KOPT-K1 (cell line): ENCODE results near the gene FKBP1B.
"Not testable (repeated sequence)": the region's sequence is repeated elsewhere in the genome, so short reads cannot be mapped to it uniquely, and the experiment has no call there.

Experiments used
- H3K27ac ChIP-seq: fragments of 200-600 bp; sonication (generic); 2 replicates; pipeline ENCODE4 v1.5.1; 2016; ENCODE audit warnings: antibody characterized with exemption, mild to moderate bottlenecking, low read depth, low read length; ENCODE audit not compliant: poor library complexity, severe bottlenecking
- H3K36me3 ChIP-seq: fragments of 200-600 bp; sonication (generic); 2 replicates; pipeline ENCODE4 v1.5.1; 2017; ENCODE audit warnings: antibody characterized with exemption, mild to moderate bottlenecking, low read length, moderate library complexity; ENCODE audit not compliant: insufficient read depth
- H3K9me3 ChIP-seq: fragments of 200-600 bp; sonication (generic); 2 replicates; pipeline ENCODE4 v1.5.1; 2017; ENCODE audit warnings: antibody characterized with exemption, low read length, mild to moderate bottlenecking; ENCODE audit not compliant: insufficient read depth, poor library complexity, severe bottlenecking

The FKBP1B gene

DNA sequence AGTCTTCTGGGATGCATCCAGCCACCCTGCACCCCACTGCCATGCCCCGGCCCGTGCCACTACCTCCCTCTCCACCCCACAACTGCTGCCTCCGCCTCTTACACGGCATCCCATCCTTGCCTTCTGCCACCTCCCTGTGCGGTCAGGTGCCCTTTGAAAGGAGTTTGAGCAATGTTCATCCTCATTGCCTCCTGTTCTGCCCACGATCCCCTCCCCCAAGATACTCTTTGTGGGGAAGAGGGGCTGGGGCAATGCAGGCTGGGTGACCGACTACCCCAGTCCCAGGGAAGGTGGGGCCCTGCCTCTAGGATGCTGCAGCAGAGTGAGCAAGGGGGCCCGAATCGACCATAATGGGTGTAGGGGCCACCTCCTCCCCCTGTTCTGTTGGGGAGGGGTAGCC is 31.3 kb upstream of the FKBP1B start:
- Histone ChIP-seq H3K27ac (no peak overlapping the region), H3K36me3 (peaks cover 17% of the 10 kb centered on the region; the same call in 1 of the 2 replicates), H3K9me3 (no peaks in the 10 kb centered on the region)

DNA sequence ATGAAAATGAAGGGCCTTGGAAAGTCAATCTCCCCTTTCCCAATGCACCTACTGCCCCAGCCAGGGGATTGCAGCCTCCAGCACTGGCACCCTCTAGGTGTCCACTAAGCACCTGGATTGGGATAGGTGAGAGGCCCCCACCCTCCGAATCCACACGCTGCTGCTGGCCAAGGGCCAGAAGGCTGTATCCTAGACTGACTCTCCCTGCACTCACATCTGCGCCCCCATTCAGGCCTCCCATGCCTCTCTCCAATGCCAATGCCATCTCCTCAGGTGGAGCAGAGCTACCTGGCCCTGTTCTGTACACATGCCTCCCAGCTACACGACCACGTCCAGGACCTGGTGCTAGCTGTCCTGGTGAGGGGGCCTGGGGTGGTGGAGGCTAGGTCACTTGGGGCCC is 29.8 kb upstream of the FKBP1B start:
- Histone ChIP-seq H3K27ac (no peak overlapping the region), H3K36me3 (peaks cover 32% of the 10 kb centered on the region; the same call in 1 of the 2 replicates), H3K9me3 (no peaks in the 10 kb centered on the region)

DNA sequence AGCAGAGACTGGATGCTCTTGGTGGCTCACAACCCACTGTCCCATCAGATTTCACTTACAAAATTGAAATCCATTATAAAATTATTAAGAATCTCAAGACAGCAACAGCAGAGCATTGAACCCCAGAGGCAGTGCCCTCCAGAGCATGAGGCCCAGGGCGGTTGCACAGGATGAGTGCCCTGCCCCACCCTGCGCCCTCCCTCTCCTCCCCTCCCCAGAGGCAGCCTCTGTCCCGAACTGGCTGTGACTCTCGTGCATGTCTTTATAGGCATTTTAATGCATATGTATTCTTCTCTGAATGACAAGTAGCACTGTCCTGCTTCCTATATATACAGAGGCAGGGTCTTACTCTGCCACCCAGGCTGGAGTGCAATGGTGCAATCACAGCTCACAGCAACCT is 29.3 kb upstream of the FKBP1B start:
- no peak overlapping the region for H3K27ac ChIP-seq
- no peaks in the 10 kb centered on the region for H3K9me3 ChIP-seq
- peaks cover 37% of the 10 kb centered on the region; the same call in 1 of the 2 replicates for H3K36me3 ChIP-seq

DNA sequence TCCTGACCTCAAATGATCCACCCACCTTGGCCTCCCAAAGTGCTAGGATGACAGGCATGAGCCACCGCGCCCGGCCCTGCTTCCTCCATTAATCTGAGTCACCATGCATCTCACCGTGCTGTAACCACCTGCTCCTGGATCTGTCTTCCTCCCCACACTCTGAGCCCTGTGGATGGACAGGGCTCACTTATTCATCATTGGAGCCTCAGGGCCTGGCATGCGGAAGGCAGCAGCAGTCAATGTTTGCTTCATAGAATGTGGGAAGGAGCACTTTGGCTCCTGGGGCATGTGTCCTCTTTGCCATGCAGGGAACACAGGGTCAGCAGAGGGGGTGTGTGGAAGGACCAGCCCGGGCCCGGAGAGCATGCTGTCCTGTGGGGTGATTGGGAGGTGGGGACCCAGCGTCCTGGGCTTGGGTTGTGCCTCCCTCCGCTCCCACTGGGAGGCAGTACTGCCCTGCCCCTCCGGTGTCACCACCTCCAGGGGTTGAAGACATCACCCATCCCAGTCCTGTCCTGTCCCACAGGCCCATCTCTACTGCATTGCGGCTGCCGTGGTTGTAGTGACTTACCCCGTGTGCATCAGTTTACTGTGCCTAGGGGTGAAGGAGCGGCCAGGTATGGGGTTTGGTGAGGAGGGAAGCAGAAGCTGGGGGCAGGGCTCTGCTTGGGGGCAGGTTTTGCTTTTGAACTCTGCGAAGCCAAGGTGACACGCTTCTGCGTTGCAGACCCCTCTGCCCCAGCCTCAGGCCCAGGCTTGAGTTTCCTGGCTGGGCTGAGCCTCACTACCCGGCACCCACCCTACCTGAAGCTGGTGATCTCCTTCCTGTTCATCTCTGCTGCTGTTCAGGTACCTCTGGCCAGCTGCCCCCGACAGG is 28.2 kb upstream of the FKBP1B start:
- H3K9me3 ChIP-seq: no peaks in the 10 kb centered on the region
- peaks cover 47% of the 10 kb centered on the region for H3K36me3 ChIP-seq
- no peak overlapping the region for H3K27ac ChIP-seq

DNA sequence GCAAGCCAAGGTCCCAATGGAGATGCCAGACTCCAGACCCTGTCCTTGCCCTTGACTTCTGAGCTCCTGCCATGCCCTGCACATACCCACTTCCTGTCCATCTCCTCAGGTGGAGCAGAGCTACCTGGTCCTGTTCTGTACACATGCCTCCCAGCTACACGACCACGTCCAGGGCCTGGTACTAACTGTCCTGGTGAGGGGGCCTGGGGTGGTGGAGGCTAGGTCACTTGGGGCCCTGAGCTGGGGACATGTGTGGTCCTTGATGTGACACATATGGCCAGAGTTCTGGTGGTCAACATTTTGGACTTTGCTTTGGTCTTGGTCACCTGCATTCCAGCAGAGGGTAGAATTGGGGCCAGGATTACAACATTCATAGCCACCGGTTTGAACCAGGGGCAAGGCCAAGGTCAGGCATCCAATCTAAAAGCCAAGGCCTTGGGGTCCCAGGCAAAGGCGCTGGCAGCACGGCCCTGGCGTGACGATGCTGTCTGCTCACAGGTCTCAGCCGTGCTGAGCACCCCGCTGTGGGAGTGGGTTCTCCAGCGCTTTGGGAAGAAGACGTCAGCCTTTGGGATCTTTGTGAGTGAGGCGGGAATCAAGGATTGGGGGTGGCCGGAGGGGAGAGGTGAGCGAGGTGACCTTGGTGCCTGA is 27.1 kb upstream of the FKBP1B start:
- Histone ChIP-seq H3K36me3 (peaks cover 52% of the 10 kb centered on the region), H3K27ac (no peak overlapping the region), H3K9me3 (no peaks in the 10 kb centered on the region)

DNA sequence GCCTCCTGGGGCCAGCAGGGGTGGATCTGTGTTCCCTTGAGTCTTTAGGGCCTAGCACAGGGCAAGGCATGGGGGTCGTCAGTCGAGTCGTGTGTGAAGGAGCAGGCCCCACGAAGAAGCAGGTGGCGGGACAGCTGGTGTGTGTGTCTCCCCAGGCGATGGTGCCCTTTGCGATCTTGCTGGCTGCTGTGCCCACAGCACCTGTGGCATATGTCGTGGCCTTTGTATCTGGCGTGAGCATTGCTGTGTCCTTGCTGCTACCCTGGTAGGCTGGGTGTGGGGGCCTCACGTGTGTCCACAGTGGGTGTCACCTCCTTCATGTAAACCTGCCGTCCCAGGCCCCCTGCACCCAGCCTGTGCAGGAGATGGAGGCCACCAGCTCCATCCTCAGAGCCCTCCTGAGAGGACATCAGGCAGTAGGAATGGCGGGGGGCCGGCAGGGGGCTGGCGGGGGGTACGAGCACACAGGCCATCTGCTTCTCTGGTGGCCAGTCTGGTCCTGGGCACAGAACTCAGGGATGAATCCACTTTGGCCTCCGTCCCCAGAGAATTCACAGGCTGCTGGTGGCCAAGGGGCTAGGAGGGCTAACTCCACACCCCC is 26.5 kb upstream of the FKBP1B start:
- peaks cover 52% of the 10 kb centered on the region for H3K36me3 ChIP-seq
- no peak overlapping the region for H3K27ac ChIP-seq
- H3K9me3 ChIP-seq: no peaks in the 10 kb centered on the region

DNA sequence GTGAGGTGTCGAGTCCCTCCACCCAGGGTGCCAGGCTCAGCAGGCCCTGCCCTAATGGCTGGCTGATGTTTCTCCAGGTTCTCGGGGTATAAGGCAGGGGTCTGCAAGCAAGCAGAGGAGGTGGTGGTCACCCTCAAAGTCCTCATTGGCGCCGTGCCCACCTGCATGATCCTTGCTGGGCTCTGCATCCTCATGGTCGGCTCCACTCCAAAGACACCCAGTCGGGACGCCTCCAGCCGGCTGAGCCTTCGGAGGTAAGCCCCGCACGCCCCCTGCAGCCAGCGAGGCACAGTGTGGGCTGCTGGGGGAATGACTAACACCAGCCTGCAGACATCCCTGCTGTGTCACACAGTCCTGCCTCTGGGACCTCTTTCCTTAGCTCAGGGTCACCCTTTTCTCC is 25.5 kb upstream of the FKBP1B start:
- Histone ChIP-seq H3K9me3 (no peaks in the 10 kb centered on the region), H3K27ac (no peak overlapping the region), H3K36me3 (peaks cover 59% of the 10 kb centered on the region)

DNA sequence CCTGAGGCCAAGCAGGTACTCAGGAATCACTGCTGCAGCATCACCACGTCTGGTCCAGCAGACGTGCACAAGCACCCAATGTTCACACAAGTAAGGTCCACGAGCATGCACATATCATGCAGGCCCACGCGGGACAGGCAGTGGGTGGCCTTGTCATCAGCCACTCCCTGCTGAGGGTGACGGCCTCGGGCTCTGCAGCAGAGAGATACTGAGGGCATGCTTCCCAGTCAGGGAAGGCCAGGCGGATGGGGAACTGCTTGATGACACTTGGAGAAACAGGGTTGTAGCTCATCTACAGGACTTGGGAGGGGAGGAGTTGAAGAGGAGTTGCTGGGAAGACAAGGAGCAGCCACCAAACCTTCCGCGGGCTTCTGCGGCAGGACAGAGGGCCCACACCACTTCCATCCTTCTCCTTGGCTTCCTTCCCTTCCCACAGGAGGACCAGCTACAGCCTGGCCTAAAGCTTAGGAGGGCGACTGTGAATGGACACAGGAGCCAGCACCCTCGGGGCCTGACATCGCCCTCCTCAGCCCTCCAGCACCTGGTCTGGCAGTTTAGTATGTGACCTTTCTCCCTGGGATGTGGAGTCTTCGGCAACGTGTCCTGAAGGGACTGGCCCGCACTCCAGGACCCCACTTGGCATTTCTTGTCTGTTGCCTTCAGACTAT is 24.4 kb upstream of the FKBP1B start:
- Histone ChIP-seq H3K36me3 (peaks cover 70% of the 10 kb centered on the region), H3K27ac (no peak overlapping the region), H3K9me3 (no peaks in the 10 kb centered on the region)

DNA sequence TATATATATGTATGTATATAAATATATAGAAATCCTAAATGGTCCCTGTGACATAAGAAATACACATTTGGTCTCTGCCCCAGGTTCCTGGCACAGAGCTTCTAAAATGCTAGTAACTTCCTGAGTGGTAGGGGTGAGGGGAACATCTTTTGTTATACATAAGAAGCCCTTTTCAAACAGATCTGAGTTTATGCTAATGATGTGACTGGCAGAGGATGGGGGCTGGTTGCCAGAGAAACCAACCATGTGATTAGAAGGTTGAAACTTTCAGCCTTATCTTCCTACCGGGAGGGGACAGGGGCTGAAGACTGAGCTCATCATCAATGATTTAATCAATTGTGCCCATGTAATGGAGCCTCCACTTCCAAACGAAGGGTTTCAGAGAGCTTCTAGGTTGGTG is 23.3 kb upstream of the FKBP1B start:
- Histone ChIP-seq H3K27ac (no peak overlapping the region), H3K36me3 (peaks cover 81% of the 10 kb centered on the region), H3K9me3 (no peaks in the 10 kb centered on the region)

DNA sequence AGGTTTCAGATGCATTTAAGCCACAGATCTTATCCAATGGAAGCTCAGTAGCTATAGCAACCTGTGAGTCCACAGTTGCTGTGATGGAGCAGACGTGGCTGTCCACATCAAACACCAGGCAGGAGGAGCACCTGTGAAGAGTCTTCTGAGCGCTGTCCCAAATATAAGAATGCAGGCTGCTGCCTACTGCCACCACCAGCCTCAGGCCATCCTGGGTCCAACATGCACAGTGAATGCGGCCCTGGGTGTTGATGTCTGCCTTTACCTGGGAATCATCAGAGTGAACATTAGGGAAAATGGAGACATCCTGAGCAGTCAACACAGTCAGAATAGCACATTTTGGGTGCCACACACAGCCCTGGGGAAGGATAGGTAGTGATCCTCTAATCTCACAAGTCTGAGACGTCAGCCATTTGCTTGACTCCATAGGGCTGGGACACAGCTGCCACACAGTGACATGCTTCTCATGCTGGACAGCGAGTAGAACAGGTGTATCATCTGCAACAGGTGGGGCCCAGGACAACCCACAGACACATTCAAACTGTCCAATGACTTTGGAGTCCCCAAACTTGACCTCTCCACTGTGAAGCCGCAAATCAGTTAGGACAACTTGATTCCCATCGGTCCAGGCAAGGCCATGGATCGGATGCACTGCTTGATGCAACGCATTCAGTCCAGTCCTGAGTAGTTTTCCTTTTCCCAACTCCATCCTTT is 10.6 kb upstream of the FKBP1B start:
- H3K36me3 ChIP-seq: peaks cover 38% of the 10 kb centered on the region

DNA sequence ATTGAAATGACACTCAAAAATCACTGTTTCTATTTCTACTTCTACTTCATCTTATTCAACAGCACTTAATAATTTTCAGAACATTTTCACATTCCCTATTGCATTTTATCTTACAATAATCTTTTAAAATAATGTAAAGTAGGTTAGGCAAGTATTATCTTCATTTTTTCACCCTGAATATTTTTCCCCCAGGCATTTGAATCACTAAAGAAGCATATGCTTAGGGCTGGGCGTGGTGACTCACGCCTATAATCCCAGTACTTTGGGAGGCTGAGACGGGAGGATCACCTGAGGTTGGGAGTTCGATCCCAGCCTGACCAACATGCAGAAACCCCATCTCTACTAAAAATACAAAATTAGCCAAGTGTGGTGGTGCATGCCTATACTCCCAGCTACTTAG is 9.0 kb upstream of the FKBP1B start:
- Histone ChIP-seq H3K27ac (no peak overlapping the region), H3K9me3 (no peaks in the 10 kb centered on the region), H3K36me3 (peaks cover 36% of the 10 kb centered on the region)

More for the DNA sequence above, 10.6 kb upstream of the FKBP1B start:
- H3K27ac ChIP-seq: no peak overlapping the region
- H3K9me3 ChIP-seq: no peaks in the 10 kb centered on the region

DNA sequence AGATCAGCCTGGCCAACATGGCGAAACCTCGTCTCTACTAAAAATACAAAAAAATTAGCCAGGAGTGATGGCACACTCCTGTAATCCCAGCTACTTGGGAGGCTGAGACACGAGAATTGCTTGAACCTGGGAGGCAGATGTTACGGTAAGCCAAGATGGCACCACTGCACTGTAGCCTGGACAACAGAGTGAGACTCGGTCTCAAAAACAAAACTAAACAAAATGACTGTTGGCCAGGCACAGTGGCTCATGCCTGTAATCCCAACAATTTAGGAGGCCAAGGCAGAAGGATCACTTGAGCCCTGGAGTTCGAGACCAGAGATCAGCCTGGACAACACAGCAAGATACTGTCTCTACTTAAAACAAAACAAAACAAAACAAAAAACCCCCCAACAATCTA is 6.4 kb upstream of the FKBP1B start:
- H3K27ac ChIP-seq: not testable (repeated sequence)

DNA sequence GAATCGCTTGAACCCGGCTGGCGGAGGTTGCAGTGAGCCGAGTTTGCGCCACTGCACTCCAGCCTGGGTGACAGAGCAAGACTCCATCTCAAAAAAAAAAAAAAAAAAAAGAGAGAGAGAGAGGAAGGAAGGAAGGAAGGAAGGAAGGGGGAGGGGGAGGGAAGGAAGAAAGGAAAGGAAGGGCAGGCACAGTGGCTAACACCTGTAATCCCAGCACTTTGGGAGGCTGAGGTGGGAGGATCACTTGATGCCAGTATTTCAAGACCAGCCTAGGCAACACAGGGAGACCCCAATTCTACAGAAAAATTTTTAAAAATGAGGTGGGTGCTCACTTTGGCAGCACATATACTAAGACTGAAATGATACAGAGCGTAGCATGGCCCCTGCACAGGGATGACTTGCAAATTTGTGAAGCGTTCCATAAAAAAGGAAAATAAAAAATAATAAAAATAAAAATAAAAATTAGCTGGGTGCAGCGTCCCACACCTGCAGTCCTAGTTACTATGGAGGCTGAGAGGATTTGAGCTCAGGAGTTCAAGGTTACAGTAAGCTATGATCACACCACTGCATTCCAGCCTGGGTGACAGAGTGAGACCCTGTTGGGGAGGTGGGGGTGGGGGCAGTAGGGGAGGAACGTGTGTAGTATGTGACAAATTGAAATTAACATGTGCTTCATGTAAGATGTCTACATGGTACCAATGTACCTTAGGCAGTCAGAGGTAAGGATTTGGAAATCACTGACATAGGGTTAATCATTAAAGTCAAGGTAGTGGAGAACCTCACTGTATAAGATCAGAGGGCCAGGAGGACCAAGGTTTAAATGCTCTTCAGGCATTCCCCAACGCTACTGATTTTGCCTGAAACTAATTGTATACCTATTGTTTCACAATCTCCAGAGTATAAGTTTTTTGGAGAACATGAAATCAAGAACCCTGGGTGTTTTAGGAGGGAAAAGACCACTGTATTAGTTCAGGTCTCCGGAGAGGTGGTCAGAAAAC is 3.7 kb upstream of the FKBP1B start:
- Histone ChIP-seq H3K36me3 (no peaks in the 10 kb centered on the region), H3K27ac (no peak overlapping the region), H3K9me3 (no peaks in the 10 kb centered on the region)

More for the DNA sequence above, 6.4 kb upstream of the FKBP1B start:
- H3K9me3 ChIP-seq: not testable (repeated sequence)
- peaks cover 14% of the 10 kb centered on the region for H3K36me3 ChIP-seq

DNA sequence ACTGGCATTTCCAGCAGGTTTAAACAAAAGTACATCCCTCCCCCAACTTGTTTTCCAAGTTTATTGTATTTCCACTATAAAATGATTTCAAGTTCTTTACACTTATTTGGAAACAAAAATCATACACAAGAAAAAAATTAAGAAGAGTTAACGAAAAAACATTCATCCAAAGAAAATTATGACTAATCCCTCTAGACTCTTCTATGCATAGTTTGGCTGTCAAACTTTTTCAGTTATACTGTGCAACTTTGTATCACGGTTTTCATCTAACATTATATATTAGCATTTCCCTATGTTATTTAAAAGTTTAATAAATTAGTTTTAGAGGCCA is 3.0 kb upstream of the FKBP1B start:
- Histone ChIP-seq H3K36me3 (no peaks in the 10 kb centered on the region), H3K9me3 (no peaks in the 10 kb centered on the region), H3K27ac (peak overlapping the region; percentile 68)
